Panc1 (cell line): ENCODE results near the gene FRMD4A. TPM values are rescaled to one million over a fixed set of nuclear protein-coding genes. Genes with fewer than 3 reads are reported as not detected.

Source experiments
- ATAC-seq: fragments of 200-7000 bp; cut with Tn5 transposase; 2 replicates; pipeline ENCODE4 v1.9.1; 2020; ENCODE audit warnings: mild to moderate bottlenecking, moderate library complexity
- BruUV-seq: library from RNA; stranded (reverse); fragments of 400-500 nt; replicated peaks from 2 replicates; lab custom pipeline; 2021; lab: Mats Ljungman, UMichigan
- CTCF ChIA-PET: fragments of 300-600 bp; sonication (Branson Sonifier 250); formaldehyde crosslinking; loops from one replicate; lab custom pipeline; 2022; ENCODE audit warnings: antibody characterized with exemption; lab: Charles Lee
- POLR2A ChIA-PET: fragments of 300-600 bp; sonication (Branson Sonifier 250); formaldehyde crosslinking; loops from one replicate; lab custom pipeline; 2022; ENCODE audit warnings: antibody characterized with exemption; lab: Charles Lee
- DNase-seq: peaks from one replicate; pipeline ENCODE4 v3.0.0-alpha.2; 2010; ENCODE audit warnings: low read depth, low spot score
- H3K27ac ChIP-seq: 2 replicates; pipeline ENCODE4 v1.5.1; 2011; ENCODE audit warnings: mild to moderate bottlenecking, low read length, inconsistent platforms
- H3K27me3 ChIP-seq: fragments of 200-500 bp; sonication (Bioruptor generic); 2 replicates; pipeline ENCODE4 v1.6.0; 2014; ENCODE audit warnings: low read length, inconsistent platforms; ENCODE audit not compliant: control insufficient read depth, insufficient read depth
- H3K36me3 ChIP-seq: fragments of 200-500 bp; sonication (Bioruptor generic); 2 replicates; pipeline ENCODE4 v1.5.1; 2014; ENCODE audit warnings: inconsistent platforms, mild to moderate bottlenecking, low read length, moderate library complexity; ENCODE audit not compliant: control insufficient read depth, insufficient read depth
- H3K4me1 ChIP-seq: 2 replicates; pipeline ENCODE4 v1.5.1; 2011; ENCODE audit warnings: inconsistent platforms, mild to moderate bottlenecking, low read length, moderate library complexity; ENCODE audit not compliant: control insufficient read depth, insufficient read depth
- H3K4me3 ChIP-seq, 2 experiments: 2 replicates each; pipeline ENCODE4 v1.5.1; 2011 to 2012; ENCODE audit warnings: low read depth in 2 of 2, low read length in 2 of 2, mild to moderate bottlenecking in 2 of 2, inconsistent platforms in 1 of 2, moderate library complexity in 1 of 2
- H3K9me3 ChIP-seq: fragments of 200-500 bp; sonication (Bioruptor generic); 2 replicates; pipeline ENCODE4 v1.5.1; 2014; ENCODE audit warnings: low read depth, mild to moderate bottlenecking, inconsistent platforms, low read length, moderate library complexity; ENCODE audit not compliant: control insufficient read depth, insufficient read depth
- CTCF ChIP-seq: fragments of 450-650 bp; IDR thresholded peaks from 2 replicates; pipeline ENCODE4 v1.5.1; 2017; ENCODE audit warnings: mild to moderate bottlenecking
- POLR2AphosphoS5 ChIP-seq: IDR thresholded peaks from 2 replicates; pipeline ENCODE4 v1.6.1; 2012; ENCODE audit warnings: mild to moderate bottlenecking, low read depth, low read length, moderate library complexity
- SIN3A ChIP-seq: IDR thresholded peaks from 2 replicates; pipeline ENCODE4 v1.6.1; 2012; ENCODE audit warnings: low read depth, mild to moderate bottlenecking, low read length, moderate library complexity, borderline replicate concordance; ENCODE audit not compliant: insufficient read depth
- TCF7L2 ChIP-seq: IDR thresholded peaks from 2 replicates; pipeline ENCODE4 v1.6.1; 2011; ENCODE audit warnings: mild to moderate bottlenecking, low read depth, low read length, inconsistent platforms
- in situ Hi-C: cut with HindIII; loops from 2 replicates; pipeline ENCODE4 v1.10.0; 2016; ENCODE audit warnings: low sequenced_read_pairs, low pct_unique_long_range_greater_than_20kb
- intact Hi-C: fragments of 100-400 bp; cut with micrococcal nuclease; formaldehyde crosslinking; loops from one replicate; pipeline ENCODE4 v1.10.0; 2022; ENCODE audit not compliant: unreplicated experiment
- total RNA-seq: library from RNA; stranded (reverse); gene quantifications from one replicate; pipeline ENCODE4 v1.2.1, GENCODE V29; 2021; ENCODE audit not compliant: unreplicated experiment
- TF ChIP-seq, protein P1 (sequence below), 2 experiments: IDR thresholded peaks; 2 replicates each; pipeline ENCODE4 v1.6.1; 2011 to 2012; ENCODE audit warnings: low read depth in 2 of 2, control low read depth in 1 of 2, low read length in 1 of 2, mild to moderate bottlenecking in 1 of 2, moderate library complexity in 1 of 2; ENCODE audit not compliant: insufficient read depth in 1 of 2

FRMD4A gene
- total RNA-seq, 1 experiment from 2014 or later: 7.1 TPM

- TF ChIP-seq TCF7L2 (no peak), CTCF (no peak), POLR2AphosphoS5 (no peak), SIN3A (no peak)
- TF ChIP-seq, protein P1, sequence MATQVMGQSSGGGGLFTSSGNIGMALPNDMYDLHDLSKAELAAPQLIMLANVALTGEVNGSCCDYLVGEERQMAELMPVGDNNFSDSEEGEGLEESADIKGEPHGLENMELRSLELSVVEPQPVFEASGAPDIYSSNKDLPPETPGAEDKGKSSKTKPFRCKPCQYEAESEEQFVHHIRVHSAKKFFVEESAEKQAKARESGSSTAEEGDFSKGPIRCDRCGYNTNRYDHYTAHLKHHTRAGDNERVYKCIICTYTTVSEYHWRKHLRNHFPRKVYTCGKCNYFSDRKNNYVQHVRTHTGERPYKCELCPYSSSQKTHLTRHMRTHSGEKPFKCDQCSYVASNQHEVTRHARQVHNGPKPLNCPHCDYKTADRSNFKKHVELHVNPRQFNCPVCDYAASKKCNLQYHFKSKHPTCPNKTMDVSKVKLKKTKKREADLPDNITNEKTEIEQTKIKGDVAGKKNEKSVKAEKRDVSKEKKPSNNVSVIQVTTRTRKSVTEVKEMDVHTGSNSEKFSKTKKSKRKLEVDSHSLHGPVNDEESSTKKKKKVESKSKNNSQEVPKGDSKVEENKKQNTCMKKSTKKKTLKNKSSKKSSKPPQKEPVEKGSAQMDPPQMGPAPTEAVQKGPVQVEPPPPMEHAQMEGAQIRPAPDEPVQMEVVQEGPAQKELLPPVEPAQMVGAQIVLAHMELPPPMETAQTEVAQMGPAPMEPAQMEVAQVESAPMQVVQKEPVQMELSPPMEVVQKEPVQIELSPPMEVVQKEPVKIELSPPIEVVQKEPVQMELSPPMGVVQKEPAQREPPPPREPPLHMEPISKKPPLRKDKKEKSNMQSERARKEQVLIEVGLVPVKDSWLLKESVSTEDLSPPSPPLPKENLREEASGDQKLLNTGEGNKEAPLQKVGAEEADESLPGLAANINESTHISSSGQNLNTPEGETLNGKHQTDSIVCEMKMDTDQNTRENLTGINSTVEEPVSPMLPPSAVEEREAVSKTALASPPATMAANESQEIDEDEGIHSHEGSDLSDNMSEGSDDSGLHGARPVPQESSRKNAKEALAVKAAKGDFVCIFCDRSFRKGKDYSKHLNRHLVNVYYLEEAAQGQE (IDR thresholded peaks at IDR 0.05; ENCODE audit: insufficient read depth in 1 of 2, low read depth in 2 of 2, low read length in 1 of 2): no peak
- no TSS peak for BruUV-seq
- Histone ChIP-seq H3K36me3 (no peaks in the 10 kb centered on the region), H3K9me3 (no peaks in the 10 kb centered on the region), H3K4me1 (no peaks in the 10 kb centered on the region), H3K27ac (no peak overlapping the region), H3K4me3 (no peak overlapping the region), H3K27me3 (no peaks in the 10 kb centered on the region)
- DNase-seq: no peak
- ChIA-PET POLR2A (no interaction called here), CTCF (no interaction called here)
- in situ Hi-C loops (no loop called here), intact Hi-C loops (no loop called here)
- ATAC-seq: no peak
Observed at GRCh38 chr10:13997650-13998049, 333.1 kb downstream of the FRMD4A start.

- ChIA-PET POLR2A (no interaction called here), CTCF (no interaction called here)
- Histone ChIP-seq H3K27ac (no peak overlapping the region), H3K27me3 (no peaks in the 10 kb centered on the region), H3K4me1 (no peaks in the 10 kb centered on the region), H3K4me3 (no peak overlapping the region), H3K9me3 (no peaks in the 10 kb centered on the region), H3K36me3 (no peaks in the 10 kb centered on the region)
- no peak for ATAC-seq
- TF ChIP-seq SIN3A (no peak), TCF7L2 (no peak), CTCF (no peak; the same call in 1 of the 2 replicates), POLR2AphosphoS5 (no peak)
- TF ChIP-seq, protein P1 (IDR thresholded peaks at IDR 0.05; ENCODE audit: insufficient read depth in 1 of 2, low read depth in 2 of 2, low read length in 1 of 2): no peak
- in situ Hi-C loops: no loop called here
- DNase-seq: no peak
- BruUV-seq: no TSS peak
- intact Hi-C loops: no loop called here
Observed at GRCh38 chr10:13994932-13995331, 335.8 kb downstream of the FRMD4A start.
